HEK293 (cell line): ENCODE measurements around the gene INPP5A.

Experiments
- CTCF ChIA-PET: fragments of 350-600 bp; formaldehyde crosslinking; extraction: SDS; loops from one replicate; lab custom pipeline; 2021; ENCODE audit warnings: antibody characterized with exemption; lab: Yijun Ruan, JAX
- POLR2A ChIA-PET: fragments of 300-600 bp; formaldehyde crosslinking; extraction: SDS; loops from one replicate; lab custom pipeline; 2020; ENCODE audit warnings: antibody characterized with exemption, inconsistent platforms; lab: Yijun Ruan, JAX
- H3K27ac ChIP-seq: fragments of 200-500 bp; sonication (Bioruptor generic); 2 replicates; pipeline ENCODE4 v1.5.1; 2014; ENCODE audit warnings: low read depth, low read length, control low read depth, inconsistent platforms; ENCODE audit errors: extremely low read depth
- H3K36me3 ChIP-seq, 2 experiments: fragments of 200-500 bp in 1 of 2; sonication (Bioruptor generic) in 1 of 2; 1 replicate in 1 of 2; 2 replicates in 1 of 2; pipeline ENCODE4 v1.5.1; 2014 to 2017; ENCODE audit warnings: inconsistent platforms in 2 of 2, low read length in 2 of 2; ENCODE audit not compliant: control insufficient read depth in 2 of 2, insufficient read depth in 1 of 2
- H3K4me1 ChIP-seq: fragments of 200-500 bp; sonication (Bioruptor generic); 2 replicates; pipeline ENCODE4 v1.5.1; 2014; ENCODE audit warnings: mild to moderate bottlenecking, low read length, inconsistent platforms; ENCODE audit not compliant: control insufficient read depth, insufficient read depth
- H3K4me3 ChIP-seq: 2 replicates; pipeline ENCODE4 v1.5.1; 2011; ENCODE audit warnings: low read depth, mild to moderate bottlenecking, control low read depth, low read length, moderate library complexity
- H3K9me3 ChIP-seq: fragments of 200-500 bp; sonication (Bioruptor generic); 2 replicates; pipeline ENCODE4 v1.5.1; 2014; ENCODE audit warnings: low read depth, low read length, inconsistent platforms; ENCODE audit not compliant: control insufficient read depth, insufficient read depth
- AEBP2 ChIP-seq: fragments of 450-650 bp; formaldehyde crosslinking; IDR thresholded peaks from 2 replicates; pipeline ENCODE4 v1.5.1; 2016; ENCODE audit warnings: missing biosample characterization, missing genetic modification characterization, borderline replicate concordance
- EGR2 ChIP-seq: fragments of 450-650 bp; formaldehyde crosslinking; IDR thresholded peaks from 2 replicates; pipeline ENCODE4 v1.5.1; 2016; ENCODE audit warnings: low read depth, missing biosample characterization, missing genetic modification characterization
- ELK4 ChIP-seq: IDR thresholded peaks from 2 replicates; pipeline ENCODE4 v1.6.1; 2011; ENCODE audit warnings: mild to moderate bottlenecking, low read depth, low read length, borderline replicate concordance
- GLI2 ChIP-seq: fragments of 450-650 bp; formaldehyde crosslinking; IDR thresholded peaks from 2 replicates; pipeline ENCODE4; 2017; ENCODE audit warnings: missing biosample characterization, missing genetic modification characterization, low read depth, borderline replicate concordance
- GLIS2 ChIP-seq: fragments of 450-650 bp; formaldehyde crosslinking; IDR thresholded peaks from 2 replicates; pipeline ENCODE4 v1.5.1; 2016; ENCODE audit warnings: missing biosample characterization, missing genetic modification characterization
- HOXD13 ChIP-seq: sonication (generic); formaldehyde crosslinking; IDR thresholded peaks from 2 replicates; pipeline ENCODE4 v1.8.0; 2022; ENCODE audit warnings: missing genetic modification reagents, borderline replicate concordance
- KLF1 ChIP-seq: fragments of 450-650 bp; formaldehyde crosslinking; IDR thresholded peaks from 2 replicates; pipeline ENCODE4 v1.5.1; 2016; ENCODE audit warnings: missing biosample characterization, missing genetic modification characterization
- OSR2 ChIP-seq: fragments of 450-650 bp; formaldehyde crosslinking; IDR thresholded peaks from 2 replicates; pipeline ENCODE4 v1.5.1; 2016; ENCODE audit warnings: missing biosample characterization, missing genetic modification characterization
- SALL2 ChIP-seq: fragments of 450-650 bp; formaldehyde crosslinking; IDR thresholded peaks from 2 replicates; pipeline ENCODE4 v1.5.0; 2017; ENCODE audit warnings: missing biosample characterization, mild to moderate bottlenecking, missing genetic modification characterization, borderline replicate concordance
- ZBTB21 ChIP-seq: fragments of 450-650 bp; formaldehyde crosslinking; IDR thresholded peaks from 2 replicates; pipeline ENCODE4 v1.5.1; 2017; ENCODE audit warnings: missing biosample characterization, missing genetic modification characterization
- ZFP69B ChIP-seq: fragments of 450-650 bp; formaldehyde crosslinking; IDR thresholded peaks from 2 replicates; pipeline ENCODE4 v1.5.1; 2016; ENCODE audit warnings: missing biosample characterization, missing genetic modification characterization
- ZNF138 ChIP-seq: fragments of 450-650 bp; formaldehyde crosslinking; IDR thresholded peaks from 2 replicates; pipeline ENCODE4 v1.5.1; 2016; ENCODE audit warnings: missing biosample characterization, missing genetic modification characterization, borderline replicate concordance
- ZNF211 ChIP-seq: fragments of 450-650 bp; formaldehyde crosslinking; IDR thresholded peaks from 2 replicates; pipeline ENCODE4 v1.5.1; 2016; ENCODE audit warnings: low read depth, missing biosample characterization, missing genetic modification characterization
- ZNF214 ChIP-seq: fragments of 450-650 bp; formaldehyde crosslinking; IDR thresholded peaks from 2 replicates; pipeline ENCODE4 v1.5.1; 2017; ENCODE audit warnings: missing biosample characterization, mild to moderate bottlenecking, missing genetic modification characterization, borderline replicate concordance
- ZNF239 ChIP-seq: fragments of 450-650 bp; formaldehyde crosslinking; IDR thresholded peaks from 2 replicates; pipeline ENCODE4 v1.5.1; 2016; ENCODE audit warnings: missing biosample characterization, missing genetic modification characterization
- ZNF341 ChIP-seq: fragments of 450-650 bp; formaldehyde crosslinking; IDR thresholded peaks from 2 replicates; pipeline ENCODE4; 2016; ENCODE audit warnings: low read depth, missing biosample characterization, missing genetic modification characterization
- ZNF391 ChIP-seq: fragments of 450-650 bp; formaldehyde crosslinking; IDR thresholded peaks from 2 replicates; pipeline ENCODE4 v1.5.1; 2016; ENCODE audit warnings: low read depth, missing biosample characterization, missing genetic modification characterization, borderline replicate concordance
- ZNF596 ChIP-seq: fragments of 450-650 bp; IDR thresholded peaks from 2 replicates; pipeline ENCODE4 v1.5.0; 2018; ENCODE audit warnings: missing biosample characterization, mild to moderate bottlenecking, missing genetic modification characterization, moderate library complexity
- ZNF658 ChIP-seq: fragments of 450-650 bp; formaldehyde crosslinking; IDR thresholded peaks from 2 replicates; pipeline ENCODE4; 2016; ENCODE audit warnings: missing biosample characterization, missing genetic modification characterization
- ZNF830 ChIP-seq: fragments of 450-650 bp; IDR thresholded peaks from 2 replicates; pipeline ENCODE4 v1.5.0; 2018; ENCODE audit warnings: missing biosample characterization, missing genetic modification characterization, low read depth, mild to moderate bottlenecking, moderate library complexity
- ZNF837 ChIP-seq: fragments of 450-650 bp; formaldehyde crosslinking; IDR thresholded peaks from 2 replicates; pipeline ENCODE4 v1.5.1; 2016; ENCODE audit warnings: missing biosample characterization, missing genetic modification characterization
- ZNF843 ChIP-seq: fragments of 450-650 bp; formaldehyde crosslinking; IDR thresholded peaks from 2 replicates; pipeline ENCODE4 v1.5.1; 2016; ENCODE audit warnings: missing biosample characterization, missing genetic modification characterization
- TF ChIP-seq, protein P1 (sequence below): fragments of 450-650 bp; formaldehyde crosslinking; IDR thresholded peaks from 2 replicates; pipeline ENCODE4 v1.5.1; 2016; ENCODE audit warnings: missing biosample characterization, missing genetic modification characterization
- TF ChIP-seq, protein P2 (sequence below): fragments of 450-650 bp; formaldehyde crosslinking; conservative IDR thresholded peaks from 2 replicates; pipeline ENCODE4 v1.5.1; 2016; ENCODE audit warnings: low read depth, missing biosample characterization, missing genetic modification characterization

Gene INPP5A

GRCh38 chr10:132745511-132745910, 207.9 kb downstream of the INPP5A start (continued):
- TF ChIP-seq KLF1, result peak; percentile 100

GRCh38 chr10:132745971-132746370, 208.4 kb downstream of the INPP5A start:
- H3K9me3 ChIP-seq, result no peaks in the 10 kb centered on the region
- no peak for TF ChIP-seq ZFP69B (tag by site-specific recombination)
- TF ChIP-seq ZNF596 (tag by site-specific recombination), result no peak
- TF ChIP-seq, protein P1, sequence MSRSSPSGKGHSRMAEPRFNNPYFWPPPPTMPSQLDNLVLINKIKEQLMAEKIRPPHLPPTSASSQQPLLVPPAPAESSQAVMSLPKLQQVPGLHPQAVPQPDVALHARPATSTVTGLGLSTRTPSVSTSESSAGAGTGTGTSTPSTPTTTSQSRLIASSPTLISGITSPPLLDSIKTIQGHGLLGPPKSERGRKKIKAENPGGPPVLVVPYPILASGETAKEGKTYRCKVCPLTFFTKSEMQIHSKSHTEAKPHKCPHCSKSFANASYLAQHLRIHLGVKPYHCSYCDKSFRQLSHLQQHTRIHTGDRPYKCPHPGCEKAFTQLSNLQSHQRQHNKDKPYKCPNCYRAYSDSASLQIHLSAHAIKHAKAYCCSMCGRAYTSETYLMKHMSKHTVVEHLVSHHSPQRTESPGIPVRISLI, result no peak
- no peak for TF ChIP-seq ZNF391 (tag by site-specific recombination)
- no peak for TF ChIP-seq ZNF341 (tag by site-specific recombination)
- no peak for TF ChIP-seq ELK4
- no peak for TF ChIP-seq ZNF239 (tag by site-specific recombination)
- no peak for TF ChIP-seq GLIS2 (tag by site-specific recombination)
- TF ChIP-seq ZNF843 (tag by site-specific recombination), result no peak
- TF ChIP-seq, protein P2, sequence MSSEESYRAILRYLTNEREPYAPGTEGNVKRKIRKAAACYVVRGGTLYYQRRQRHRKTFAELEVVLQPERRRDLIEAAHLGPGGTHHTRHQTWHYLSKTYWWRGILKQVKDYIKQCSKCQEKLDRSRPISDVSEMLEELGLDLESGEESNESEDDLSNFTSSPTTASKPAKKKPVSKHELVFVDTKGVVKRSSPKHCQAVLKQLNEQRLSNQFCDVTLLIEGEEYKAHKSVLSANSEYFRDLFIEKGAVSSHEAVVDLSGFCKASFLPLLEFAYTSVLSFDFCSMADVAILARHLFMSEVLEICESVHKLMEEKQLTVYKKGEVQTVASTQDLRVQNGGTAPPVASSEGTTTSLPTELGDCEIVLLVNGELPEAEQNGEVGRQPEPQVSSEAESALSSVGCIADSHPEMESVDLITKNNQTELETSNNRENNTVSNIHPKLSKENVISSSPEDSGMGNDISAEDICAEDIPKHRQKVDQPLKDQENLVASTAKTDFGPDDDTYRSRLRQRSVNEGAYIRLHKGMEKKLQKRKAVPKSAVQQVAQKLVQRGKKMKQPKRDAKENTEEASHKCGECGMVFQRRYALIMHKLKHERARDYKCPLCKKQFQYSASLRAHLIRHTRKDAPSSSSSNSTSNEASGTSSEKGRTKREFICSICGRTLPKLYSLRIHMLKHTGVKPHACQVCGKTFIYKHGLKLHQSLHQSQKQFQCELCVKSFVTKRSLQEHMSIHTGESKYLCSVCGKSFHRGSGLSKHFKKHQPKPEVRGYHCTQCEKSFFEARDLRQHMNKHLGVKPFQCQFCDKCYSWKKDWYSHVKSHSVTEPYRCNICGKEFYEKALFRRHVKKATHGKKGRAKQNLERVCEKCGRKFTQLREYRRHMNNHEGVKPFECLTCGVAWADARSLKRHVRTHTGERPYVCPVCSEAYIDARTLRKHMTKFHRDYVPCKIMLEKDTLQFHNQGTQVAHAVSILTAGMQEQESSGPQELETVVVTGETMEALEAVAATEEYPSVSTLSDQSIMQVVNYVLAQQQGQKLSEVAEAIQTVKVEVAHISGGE (tag by site-specific recombination), result no peak
- no peak for TF ChIP-seq GLI2 (tag by site-specific recombination)
- no peak for TF ChIP-seq ZNF214 (tag by site-specific recombination)
- no peak for TF ChIP-seq ZNF138 (tag by site-specific recombination)
- ChIA-PET POLR2A (no interaction called here), CTCF (no interaction called here)
- no peak overlapping the region for H3K27ac ChIP-seq
- H3K36me3 ChIP-seq, result peaks cover 0 to 6% of the 10 kb centered on the region in 2 experiments; a peak in 1 of 3 replicates
- no peaks in the 10 kb centered on the region for H3K4me1 ChIP-seq
- no peak overlapping the region for H3K4me3 ChIP-seq

GRCh38 chr10:132746386-132746785, 208.8 kb downstream of the INPP5A start:
- H3K27ac ChIP-seq, result no peak overlapping the region
- CTCF ChIA-PET, result no interaction called here

More at GRCh38 chr10:132746386-132746785, 208.8 kb downstream of the INPP5A start:
- no peaks in the 10 kb centered on the region for H3K4me1 ChIP-seq
- peaks cover 0 to 6% of the 10 kb centered on the region in 2 experiments; a peak in 1 of 3 replicates for H3K36me3 ChIP-seq
- no peaks in the 10 kb centered on the region for H3K9me3 ChIP-seq
- TF ChIP-seq ZBTB21 (tag by site-specific recombination), result no peak
- no peak for TF ChIP-seq OSR2 (tag by site-specific recombination)
- no peak for TF ChIP-seq SALL2 (tag by site-specific recombination)
- no peak for TF ChIP-seq EGR2 (tag by site-specific recombination)
- TF ChIP-seq ZNF830 (tag by site-specific recombination), result no peak
- TF ChIP-seq ZNF837 (tag by site-specific recombination), result no peak
- TF ChIP-seq ZNF658, result no peak
- TF ChIP-seq HOXD13 (CRISPR knock-in tag), result no peak
- no peak for TF ChIP-seq AEBP2 (tag by site-specific recombination)
- TF ChIP-seq ZNF211 (tag by site-specific recombination), result no peak
- POLR2A ChIA-PET, result no interaction called here
- no peak overlapping the region for H3K4me3 ChIP-seq
